NCI-H128 (cell line): ENCODE data around the gene OGDH.
A peak's percentile ranks its signal among the peaks of the same experiment; 100 is the strongest.
"Not testable (repeated sequence)": the region's sequence is repeated elsewhere in the genome, so short reads cannot be mapped to it uniquely, and the experiment has no call there.

Source experiments
- DNase-seq: peaks from one replicate; lab custom pipeline; 2025; ENCODE audit not compliant: unreplicated experiment; lab: John Stamatoyannopoulos, UW

OGDH gene

GRCh38 chr7:44580945-44581878, 25.2 kb upstream of the OGDH start:
- no peak for DNase-seq

- peak; percentile 97 for DNase-seq
Observed at GRCh38 chr7:44581879-44582603, 24.4 kb upstream of the OGDH start, which contains the start of gene TMED4. Gene TMED4 (minus strand): TSS chr7:44582231. CDS start chr7:44582206, 25 bp downstream.

- DNase-seq, result no peak
Observed at GRCh38 chr7:44583146-44583865, 23.1 kb upstream of the OGDH start.

GRCh38 chr7:44587843-44588711, 18.4 kb upstream of the OGDH start:
- DNase-seq, result peak; percentile 39

GRCh38 chr7:44590910-44591309, 15.5 kb upstream of the OGDH start:
- no peak for DNase-seq

- no peak for DNase-seq
Observed at GRCh38 chr7:44595934-44596635, 10.3 kb upstream of the OGDH start.

GRCh38 chr7:44597181-44597580, 9.2 kb upstream of the OGDH start:
- not testable (repeated sequence) for DNase-seq

- DNase-seq, result no peak
Observed at GRCh38 chr7:44599222-44599621, 7.2 kb upstream of the OGDH start.

- DNase-seq, result no peak
Observed at GRCh38 chr7:44602576-44602910, 3.9 kb upstream of the OGDH start.

- DNase-seq, result no peak
Observed at GRCh38 chr7:44603193-44603592, 3.2 kb upstream of the OGDH start.

GRCh38 chr7:44604941-44605340, 1.5 kb upstream of the OGDH start:
- DNase-seq, result no peak

GRCh38 chr7:44607141-44608068, 978 bp downstream of the OGDH start:
- no peak for DNase-seq

GRCh38 chr7:44608916-44609648, 2.7 kb downstream of the OGDH start:
- DNase-seq, result no peak

- no peak for DNase-seq
Observed at GRCh38 chr7:44609829-44610228, 3.4 kb downstream of the OGDH start.

GRCh38 chr7:44615149-44615611, 8.8 kb downstream of the OGDH start:
- no peak for DNase-seq

- no peak for DNase-seq
Observed at GRCh38 chr7:44615793-44616192, 9.4 kb downstream of the OGDH start.

GRCh38 chr7:44616545-44616944, 10.1 kb downstream of the OGDH start:
- no peak for DNase-seq
